CD4-positive, alpha-beta T cell treated with Interleukin-15 for 4 hours (primary cell): Measurements from ENCODE around the gene PTPN13.

Experiments
- DNase-seq: peaks from one replicate; pipeline ENCODE4 v3.0.0-alpha.2; 2020; ENCODE audit warnings: low spot score

PTPN13 gene

DNA sequence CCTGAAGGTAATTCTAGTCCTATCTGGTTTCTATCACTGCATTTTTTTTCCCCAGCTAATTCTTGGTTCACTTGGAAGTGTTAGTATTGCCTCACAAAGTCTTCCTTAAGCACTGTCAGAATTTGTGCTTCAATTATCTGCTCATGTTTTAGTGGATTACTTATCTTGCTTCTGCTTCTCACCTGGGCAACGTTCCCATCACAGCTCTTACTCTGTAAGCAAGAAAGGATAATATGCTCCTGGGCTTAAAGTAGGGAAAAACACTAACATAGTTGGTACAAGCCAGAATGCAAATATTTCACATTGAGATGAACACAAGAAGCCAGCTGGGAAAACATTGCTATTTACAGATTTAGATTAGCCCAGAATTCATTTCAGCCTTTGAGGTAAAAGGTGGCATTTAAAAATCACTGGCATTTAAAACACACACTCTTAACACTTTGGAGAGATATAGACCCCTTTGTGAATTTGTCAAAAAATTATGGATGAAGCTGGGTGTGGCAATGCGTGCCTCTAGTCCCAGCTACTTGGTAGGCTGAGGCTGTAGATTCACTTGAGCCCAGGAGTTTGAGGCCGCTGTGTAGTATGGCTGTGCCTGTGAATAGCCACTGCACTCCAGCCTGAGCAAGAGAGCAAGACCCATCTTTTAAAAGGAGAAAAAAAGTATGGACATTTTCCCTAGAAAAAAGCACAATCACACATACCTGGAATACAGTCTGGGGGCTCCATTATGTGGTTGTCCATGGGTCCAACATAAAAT, 6.6 kb upstream of the PTPN13 start:
- no peak for DNase-seq

DNA sequence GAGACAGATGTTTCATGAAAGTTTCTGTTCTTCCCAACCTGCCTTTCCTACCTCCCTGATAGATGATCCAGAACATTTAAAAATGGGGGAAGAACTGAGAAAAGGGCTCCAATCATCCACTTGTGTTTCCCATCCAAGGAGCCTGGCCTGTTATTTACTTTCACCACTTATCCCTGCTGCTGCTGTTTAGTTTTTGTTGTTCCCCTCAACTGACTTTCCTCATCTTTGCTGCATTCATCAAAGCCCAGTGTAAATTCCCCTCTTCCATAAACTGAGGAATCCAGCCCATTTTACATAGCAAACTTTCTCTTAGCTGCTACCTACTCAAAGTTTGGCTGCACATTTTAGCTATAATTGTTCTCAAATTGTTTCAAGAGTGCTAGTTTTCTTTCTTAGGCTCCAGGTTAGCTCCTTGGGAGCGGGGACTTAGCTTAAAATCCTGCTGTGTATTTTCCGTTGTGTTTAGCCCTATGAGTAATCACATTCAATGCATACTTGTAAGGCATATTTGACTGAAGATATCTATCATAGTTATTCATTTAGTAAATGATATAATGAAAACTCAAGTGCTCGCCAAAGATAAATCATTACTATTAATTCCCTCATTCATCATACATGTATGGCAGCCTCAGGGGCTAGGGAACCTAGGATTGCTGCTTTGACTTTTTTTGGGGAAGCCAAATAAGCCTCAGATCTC, 1.4 kb upstream of the PTPN13 start:
- DNase-seq: no peak

- DNase-seq: no peak
These were observed 677 bp downstream of the PTPN13 start for GRCh38 chr4:86594559-86595425.

DNA sequence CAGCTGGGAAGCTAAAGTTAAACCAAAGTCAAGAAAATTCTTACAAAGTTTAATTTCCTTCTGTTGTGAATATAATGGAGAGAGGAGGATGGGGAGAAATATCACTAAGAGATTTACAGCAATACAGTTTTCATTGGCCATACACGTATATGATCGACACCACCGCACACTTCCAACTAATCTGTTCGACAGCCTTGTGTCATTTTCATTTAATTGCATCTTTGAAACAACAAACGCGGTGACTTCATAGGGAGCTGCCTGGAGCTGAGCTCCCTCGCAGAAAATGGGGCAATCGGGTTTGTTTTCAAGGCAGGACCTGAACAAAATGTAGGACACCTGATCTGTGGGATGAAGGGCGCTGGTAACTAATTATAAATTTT, 1.3 kb downstream of the PTPN13 start:
- DNase-seq: no peak

DNA sequence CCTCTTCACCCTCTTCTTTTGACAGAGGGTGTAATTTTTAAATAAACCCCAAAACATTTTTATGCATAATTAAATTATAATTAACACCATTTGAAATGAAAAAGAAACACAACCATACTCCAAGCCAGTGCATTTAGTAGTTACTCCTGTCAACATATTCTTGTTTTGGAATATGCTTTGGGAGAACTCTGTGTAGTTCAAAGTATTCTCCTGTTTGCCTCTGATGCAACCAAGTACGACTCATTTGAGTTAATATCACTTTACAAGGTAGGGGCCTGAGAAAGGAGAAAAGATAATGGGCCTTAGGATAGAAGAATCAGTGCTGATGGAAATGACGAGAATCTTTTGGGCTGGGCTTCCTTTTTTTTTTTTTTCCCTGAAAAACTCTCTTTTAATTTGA, 2.7 kb downstream of the PTPN13 start:
- DNase-seq: no peak

GRCh38 chr4:86600007-86600653, 6.0 kb downstream of the PTPN13 start:
- no peak for DNase-seq

GRCh38 chr4:86603311-86603885, 9.3 kb downstream of the PTPN13 start:
- DNase-seq: no peak

GRCh38 chr4:86606809-86607208, 12.7 kb downstream of the PTPN13 start:
- no peak for DNase-seq

- DNase-seq: no peak
These were observed 14.8 kb downstream of the PTPN13 start for GRCh38 chr4:86608757-86609375.

DNA sequence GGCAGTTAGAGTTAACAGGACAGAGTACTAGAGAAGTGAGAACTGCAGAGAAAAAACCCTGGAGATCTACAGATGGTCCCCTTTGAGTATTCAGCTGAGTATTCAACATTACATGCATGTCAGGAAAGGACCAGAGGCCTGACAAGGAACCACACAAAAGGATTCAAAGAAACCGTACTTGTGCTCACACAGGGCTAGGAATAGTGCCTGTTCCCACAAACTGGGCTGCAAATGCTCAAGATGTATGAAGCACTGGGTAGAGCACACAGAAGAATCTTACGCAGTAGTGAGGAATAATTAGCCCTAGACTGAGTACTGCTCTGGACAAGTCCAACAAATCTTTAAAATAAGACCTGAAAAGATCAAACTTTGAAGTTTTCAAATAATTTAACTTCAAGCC, 17.6 kb downstream of the PTPN13 start:
- no peak for DNase-seq

GRCh38 chr4:86613734-86614133, 19.6 kb downstream of the PTPN13 start:
- no peak for DNase-seq

DNA sequence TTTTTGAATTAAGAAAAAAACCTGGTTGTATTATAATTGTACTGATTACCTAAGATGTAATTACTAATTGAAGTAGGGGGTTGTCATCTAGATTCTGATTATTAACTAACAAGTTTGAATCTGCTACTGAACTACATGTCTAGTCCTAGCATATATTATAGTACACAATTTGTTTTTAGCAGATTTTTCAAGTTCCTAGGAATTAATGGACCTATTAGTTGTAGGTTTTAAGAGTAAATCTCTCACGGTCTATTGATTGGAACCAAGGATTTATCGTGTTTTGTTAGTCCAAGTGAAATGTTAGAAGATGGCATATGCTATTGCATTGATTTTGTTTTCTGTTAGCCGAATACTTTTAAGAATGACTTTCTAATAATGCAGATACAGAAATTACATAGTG, 20.8 kb downstream of the PTPN13 start:
- no peak for DNase-seq

DNA sequence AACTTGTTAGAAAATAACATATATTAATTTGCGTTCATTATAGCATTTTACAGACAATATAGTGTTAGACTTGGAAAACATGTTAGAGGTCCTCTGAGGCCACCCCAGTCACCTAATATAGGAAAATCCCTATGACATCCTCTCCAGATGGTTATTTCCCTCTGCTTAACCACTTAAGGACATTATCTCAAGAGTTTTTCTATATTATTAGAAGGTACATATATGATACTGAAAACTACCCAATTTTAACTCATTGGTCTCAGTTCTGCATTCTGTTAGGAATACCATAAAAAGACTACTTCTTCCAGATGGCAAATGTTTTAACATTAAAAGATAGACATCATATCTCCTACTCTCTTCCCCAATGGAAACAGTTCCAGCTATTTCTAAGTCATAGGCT, 21.4 kb downstream of the PTPN13 start:
- no peak for DNase-seq

DNA sequence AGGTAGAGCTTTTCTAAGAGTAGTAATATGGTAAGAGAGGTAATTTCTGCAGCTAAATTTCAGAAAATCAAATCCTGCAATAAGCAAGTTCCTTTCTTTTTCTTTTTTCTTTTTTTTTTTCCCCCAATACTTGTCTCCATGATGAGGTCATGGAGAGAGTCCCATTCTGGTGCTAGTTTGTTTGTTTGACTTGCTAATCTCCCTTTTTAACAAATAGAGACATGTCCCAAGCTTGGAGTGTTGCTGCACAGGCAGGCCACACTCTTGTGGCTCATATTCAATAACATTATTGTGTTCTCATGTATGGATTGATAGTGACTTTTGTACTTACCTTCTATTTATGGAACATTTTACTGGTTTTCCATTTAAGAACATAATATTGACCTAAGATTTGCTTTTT, 25.5 kb downstream of the PTPN13 start:
- no peak for DNase-seq

- DNase-seq: no peak
These were observed 27.3 kb downstream of the PTPN13 start for GRCh38 chr4:86621435-86621834.

DNA sequence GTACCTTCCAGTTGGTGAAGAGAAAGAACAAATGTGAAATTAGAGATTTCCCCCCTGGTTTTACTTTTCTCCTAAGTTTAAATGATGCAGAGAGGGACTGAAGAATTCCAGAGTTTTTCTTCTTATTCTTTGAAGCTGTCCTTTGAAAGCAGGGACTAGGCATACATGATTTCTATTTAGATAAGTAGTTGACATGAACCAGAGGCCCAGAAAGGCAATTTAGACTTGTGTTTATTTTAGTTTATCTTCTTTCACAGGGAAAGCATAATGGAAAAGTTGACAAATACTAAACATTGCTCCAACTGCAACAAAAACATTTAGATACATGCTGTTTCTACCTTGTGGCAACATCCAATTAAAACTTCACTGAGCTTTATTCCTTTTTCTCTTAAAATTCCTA, 32.0 kb downstream of the PTPN13 start:
- no peak for DNase-seq

- no peak for DNase-seq
These were observed 33.5 kb downstream of the PTPN13 start for GRCh38 chr4:86627462-86628135.

DNA sequence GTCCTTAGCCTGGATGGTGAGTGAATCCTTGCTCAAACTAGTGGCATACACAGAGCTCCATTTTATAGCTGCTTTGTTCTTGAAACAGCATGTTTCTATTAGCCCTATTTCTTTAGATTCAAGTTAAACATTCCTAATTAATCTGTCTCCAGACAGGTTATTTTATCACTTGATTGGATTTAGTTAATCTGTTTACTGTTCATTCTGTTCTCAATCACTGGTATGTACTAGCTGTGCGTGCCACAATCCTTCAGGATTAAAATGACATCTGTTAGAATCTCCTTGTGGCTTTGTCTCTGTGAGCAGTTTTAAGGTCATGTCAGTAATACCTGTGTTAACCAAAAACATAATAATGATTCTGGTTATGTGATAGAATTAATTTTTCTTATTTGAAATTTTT, 36.5 kb downstream of the PTPN13 start:
- no peak for DNase-seq

DNA sequence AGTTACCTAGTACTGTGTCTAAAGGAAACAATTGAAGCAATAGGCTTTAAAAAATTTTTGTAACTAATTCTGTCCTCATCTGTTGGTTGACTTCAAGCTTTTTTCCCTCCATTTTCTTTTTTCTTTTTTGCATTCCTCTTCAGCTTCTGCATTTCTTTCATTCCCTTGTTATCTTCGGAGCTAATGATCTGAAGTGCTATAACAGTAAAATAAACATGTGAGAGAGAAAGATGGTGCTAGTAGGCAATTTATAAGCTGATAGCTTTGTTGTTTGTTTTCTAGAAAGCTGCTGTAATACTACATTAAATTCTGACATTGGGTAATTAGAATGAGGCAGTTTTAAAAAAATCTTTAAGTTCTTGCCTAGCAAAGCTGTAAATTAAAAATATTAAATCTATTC, 37.1 kb downstream of the PTPN13 start:
- no peak for DNase-seq

- DNase-seq: no peak
These were observed 39.7 kb downstream of the PTPN13 start for GRCh38 chr4:86633854-86634253.

DNA sequence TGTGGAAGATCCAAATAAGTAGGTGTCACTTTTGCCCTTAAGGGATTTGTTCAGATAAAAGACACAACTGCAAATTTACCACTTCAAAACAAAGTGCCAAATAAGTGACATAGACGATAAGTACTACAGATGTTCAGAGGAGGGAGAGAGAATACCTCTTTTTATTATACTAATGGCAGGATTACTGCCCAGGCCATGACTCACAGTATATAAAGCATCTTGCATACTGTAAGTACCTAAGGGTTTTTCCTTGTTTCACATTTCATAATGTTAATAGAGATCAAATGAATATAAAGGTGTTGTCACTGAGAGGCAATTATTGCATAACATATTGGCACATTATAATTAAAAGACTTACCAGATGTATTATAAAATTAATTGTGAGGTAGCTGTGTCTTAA, 46.4 kb downstream of the PTPN13 start:
- DNase-seq: no peak
